ENCODE data around the gene IRF4.

Gene IRF4

DNA sequence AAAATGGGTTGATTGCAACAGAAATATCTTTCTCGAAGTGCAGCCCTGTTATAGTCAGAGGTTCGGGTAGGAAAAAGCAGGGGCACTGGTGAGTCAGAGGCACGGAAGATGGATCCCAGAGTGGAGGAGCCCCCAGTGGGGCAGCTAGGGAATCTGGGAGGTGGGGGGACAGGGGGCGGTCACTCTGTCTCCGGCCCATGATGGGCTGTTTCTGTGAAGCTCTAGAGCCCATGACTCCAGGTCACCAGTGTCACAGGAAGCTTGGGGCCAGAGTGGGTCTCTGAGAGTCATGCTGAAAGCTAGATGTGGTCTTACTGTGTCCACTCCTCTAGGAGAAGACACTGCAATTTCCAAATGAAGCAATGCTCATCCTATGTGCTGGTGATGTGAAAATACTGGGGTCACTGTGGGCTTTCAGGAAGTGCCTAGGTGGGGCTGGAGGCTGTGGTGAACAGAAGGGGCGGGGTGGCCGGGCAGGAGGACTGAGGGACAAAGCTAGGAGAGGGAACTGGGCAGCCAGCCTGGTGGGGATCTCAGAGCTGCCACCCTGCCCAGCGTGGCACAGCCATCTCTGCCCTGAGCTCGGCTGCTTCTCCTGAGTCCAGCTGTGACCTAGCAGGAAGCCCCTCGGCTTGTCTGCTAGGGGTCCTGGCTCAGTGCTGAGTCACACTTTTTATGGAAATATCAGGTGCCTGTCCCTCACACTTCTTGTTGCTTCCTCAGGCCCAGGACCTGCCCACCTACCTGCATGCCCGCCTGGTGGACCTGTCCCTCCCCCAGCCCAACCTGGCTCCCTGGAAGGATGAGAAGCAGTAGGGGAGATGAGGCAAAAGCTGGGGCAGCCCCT is 54.2 kb downstream of the IRF4 start:
- DNase-seq = no peak

DNA sequence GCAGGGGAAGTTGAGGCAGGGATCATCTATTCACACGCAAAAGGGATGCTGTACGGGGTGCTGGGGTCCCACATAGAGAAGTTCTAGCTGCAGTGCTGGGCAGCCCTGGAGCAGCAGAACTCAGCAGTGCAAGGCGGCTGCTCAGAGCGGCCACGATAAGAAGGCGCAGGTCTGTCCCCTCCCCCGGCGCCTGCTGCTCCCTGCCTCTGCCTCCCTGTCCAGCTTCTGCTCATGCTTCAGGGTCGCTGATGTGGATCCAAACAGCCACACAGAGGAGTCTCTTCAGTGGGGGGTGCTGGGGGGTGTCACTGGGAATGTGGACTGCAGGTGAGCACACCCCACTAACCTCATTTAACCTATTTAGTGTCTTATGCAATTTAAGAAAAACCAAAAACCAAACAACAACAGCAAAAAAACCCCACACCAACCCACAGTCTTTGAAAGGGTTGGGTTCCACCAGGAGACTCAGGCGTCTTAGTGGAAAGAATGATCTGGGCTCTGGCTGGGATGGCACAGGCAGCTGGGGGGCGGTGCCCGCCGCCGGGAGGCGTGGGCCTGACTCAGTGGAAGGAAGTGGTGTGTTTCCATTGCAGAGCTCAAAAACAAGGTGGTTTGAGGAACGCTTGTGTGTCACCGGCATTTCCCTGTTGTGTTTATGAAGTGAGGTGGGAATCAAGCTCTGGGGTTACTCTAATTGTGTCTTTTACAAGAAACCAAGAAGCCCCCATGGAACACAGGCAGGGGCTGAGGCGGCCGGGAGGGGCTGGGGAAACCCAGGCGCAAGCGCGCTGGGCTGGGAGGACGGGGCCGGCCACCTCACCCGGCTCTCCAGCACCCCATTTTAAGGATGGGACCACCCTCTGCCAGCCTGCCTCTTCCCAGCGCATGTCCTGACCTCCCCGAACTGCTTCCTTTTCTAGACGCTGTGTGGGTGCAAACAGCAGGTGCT is 55.1 kb downstream of the IRF4 start:
- peak; percentile 93 for DNase-seq

DNA sequence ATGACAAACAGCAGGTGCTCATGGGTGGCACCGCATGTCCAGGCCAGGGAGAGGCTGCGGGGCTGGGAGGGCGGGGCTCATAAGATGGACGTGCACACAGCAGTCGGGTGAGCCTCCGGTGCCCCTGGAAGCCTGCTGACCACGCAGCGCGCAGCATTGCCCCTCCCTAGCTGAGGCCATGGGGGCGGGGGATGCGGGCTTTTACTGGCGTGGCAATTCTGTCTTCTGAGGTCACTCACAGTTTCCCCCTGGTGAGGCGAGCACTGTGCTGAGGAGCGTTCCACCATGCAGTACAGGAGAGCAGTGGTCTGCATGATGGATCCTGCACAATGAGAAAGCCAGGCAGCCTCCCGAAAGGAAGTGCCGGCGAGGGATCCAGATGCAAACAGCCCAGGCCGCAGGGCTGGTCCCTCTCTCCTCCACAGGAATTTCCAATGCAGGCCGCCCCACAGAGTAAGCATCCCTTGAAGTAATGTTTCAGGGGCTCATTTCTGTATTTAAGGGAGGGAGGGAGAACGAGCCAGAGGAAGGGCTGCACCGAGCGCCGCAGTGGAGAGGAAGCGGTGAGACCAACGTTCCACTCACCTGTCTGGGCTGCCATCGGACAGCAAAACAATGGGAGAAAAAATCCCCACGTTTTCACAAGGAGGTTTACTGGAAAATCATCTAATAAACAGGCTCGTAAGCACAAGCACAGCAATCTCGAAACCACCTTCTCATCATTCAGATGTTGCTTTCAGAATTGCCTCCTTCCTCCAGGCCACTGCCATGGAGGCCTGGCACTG is 56.0 kb downstream of the IRF4 start:
- peak; percentile 34 for DNase-seq

DNA sequence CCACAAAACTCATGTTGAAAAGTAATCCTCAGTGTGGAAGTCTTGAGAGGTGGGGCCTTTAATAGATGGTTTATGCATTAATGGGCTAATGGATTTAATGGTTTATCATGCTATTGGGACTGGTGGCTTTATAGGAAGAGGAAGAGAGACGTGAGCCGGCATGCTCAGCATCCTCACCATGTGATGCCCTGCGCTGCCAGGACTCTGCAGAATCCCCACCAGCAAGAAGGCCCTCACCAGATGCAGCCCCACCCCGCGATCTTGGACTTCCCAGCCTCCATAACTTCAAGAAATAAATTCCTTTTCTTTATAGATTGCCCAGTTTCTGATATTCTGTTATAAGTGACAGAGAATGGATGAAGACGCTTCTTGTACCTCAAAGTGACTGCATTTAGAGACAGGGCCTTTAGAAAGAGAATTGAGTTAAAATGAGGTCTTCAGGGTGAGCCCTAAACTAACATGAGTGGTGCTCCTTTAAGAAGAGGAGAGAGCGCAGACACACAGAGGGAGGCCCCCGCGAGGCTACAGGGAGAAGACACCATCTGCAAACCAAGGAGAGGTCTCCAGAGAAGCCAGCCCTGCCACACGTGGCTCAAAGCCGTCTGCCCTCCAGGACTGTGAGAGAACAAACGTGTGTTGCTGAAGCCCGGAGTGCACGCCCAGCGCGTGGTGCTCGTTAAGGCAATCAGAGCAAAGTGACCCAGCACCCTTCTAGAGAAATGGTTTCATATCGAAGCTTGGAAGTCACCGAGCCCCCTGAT is 56.9 kb downstream of the IRF4 start:
- DNase-seq = no peak

DNA sequence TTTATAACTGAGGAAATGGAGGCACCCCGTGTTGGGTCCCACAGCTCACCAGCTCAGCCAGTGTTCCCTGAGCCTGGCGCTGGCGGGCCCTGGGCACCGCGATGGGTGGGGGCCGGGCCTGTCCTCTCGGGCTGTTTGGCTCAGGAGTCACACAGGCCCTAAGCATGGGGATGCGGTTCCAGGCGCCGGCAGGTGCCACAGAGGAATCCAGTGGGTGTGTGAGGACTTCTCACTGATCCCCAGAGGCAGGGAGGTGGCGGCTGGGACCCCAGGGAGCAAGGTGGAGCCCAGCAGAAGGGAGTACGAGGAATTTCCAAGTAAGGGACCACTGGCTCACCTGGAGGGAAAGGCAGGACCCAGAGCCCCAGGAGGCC is 57.5 kb downstream of the IRF4 start:
- no peak for DNase-seq

DNA sequence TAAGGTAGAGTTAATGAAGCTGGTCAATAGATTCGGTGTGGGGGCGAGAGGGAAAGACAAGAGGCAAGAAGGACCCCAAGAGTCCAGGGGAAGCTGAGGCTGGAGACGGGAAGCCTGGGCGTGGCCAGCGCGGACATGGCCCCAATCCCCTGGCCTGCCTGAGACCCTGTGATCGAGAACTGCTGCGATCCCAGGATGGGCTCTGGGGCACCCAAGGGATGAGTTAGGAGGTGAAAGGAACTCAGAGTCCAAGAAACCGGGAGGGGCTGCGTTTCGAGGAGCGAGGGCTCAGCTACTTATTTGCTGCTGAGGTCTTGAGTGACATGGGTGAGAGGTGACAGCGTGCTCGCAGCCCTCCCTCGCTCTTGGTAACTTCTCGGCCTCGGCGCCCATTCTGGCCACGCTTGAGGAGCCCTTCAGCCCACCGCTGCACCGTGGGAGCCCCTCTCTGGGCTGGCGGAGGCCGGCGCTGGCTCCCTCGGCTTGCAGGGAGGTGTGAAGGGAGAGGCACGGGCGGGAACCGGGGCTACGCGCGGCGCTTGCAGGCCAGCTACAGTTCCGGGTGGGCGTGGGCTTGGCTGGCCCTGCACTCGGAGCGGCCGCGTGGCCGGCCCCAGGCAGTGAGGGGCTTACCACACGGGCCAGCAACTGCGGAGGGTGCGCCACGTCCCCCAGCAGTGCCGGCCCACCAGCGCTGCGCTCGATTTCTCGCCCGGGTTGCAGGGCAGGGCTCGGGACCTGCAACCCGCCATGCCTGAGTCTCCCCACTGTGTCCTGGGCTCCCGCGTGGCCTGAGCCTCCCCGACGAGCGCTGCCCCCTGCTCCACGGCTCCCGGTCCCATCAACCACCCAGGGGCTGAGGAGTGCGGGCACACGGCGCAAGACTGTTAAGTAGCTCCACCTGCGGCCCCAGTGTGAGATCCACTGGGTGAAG is 58.2 kb downstream of the IRF4 start:
- no peak for DNase-seq

DNA sequence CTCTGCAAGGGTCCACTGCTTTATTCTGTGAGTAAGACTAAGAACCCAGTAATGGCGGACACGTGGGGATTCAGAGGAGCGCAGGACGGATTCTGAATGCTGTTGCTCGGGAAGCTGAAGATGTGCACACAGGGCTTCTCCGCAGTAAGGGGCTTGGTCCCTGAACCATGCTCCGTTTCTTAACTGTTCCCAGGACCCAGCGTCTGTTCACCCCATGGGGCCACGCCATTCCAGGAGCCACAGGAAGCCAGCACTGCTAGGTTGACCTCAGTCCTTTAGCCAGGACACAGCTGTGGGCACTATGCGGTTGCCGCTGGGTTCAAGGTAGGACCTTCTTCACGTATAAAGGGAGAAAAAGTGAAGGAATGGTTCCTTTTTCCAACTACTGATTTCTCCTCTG is 59.8 kb downstream of the IRF4 start:
- DNase-seq = no peak

DNA sequence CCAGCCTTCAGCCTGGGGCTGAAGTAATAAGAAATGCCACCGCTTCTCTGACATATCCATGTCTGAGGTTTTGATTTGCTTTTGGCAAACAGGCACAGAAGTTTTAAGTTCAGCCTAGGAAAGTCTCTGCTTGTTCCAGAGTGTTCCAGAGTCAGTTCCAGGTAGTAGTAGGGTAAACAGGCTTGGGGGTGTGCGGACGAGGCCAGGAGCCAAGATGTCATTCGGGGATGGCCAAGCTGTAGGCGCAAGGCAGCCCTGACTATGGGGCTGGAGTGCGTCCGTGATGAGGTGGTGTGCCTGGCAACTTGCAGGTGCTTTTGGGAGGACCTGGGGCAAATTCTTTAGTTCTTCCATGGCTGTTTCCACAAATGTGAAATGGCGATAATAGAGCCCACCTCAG is 60.3 kb downstream of the IRF4 start:
- no peak for DNase-seq

DNA sequence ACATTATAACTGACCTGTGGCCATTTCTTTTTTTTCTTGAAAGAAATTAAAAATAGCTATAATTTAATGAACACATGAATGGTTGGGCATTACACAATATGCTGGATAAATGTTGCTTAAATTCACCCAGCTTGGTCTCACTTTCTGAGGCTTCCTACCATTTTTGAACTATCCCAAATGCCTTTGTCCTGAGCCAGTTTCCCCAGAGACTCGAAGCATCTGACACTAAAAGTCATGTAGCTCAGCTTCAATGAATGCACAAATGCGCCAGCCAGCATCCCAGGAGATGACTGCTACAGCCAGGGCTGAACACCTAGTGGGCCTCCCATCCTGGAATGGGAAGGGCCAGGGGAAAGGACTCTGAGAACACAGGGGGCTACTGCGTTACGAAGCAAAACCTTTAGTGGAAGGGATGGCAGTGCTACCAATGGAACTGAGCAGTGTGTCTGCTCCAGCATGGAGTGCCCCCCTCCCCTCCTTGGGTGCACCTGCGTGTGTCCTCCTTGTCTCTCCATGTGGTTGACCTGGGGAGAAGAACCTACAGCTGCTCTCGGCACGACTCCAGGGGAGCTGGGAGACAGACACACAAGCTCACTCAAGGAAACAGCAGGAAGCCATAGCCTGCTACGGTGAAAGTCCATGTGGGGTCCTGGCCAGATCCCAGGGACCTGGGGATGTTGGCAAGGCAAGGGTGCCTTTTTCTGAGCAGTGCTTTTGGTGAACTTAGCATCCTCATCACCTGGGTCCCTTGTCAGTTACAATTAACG is 60.9 kb downstream of the IRF4 start:
- DNase-seq = no peak

DNA sequence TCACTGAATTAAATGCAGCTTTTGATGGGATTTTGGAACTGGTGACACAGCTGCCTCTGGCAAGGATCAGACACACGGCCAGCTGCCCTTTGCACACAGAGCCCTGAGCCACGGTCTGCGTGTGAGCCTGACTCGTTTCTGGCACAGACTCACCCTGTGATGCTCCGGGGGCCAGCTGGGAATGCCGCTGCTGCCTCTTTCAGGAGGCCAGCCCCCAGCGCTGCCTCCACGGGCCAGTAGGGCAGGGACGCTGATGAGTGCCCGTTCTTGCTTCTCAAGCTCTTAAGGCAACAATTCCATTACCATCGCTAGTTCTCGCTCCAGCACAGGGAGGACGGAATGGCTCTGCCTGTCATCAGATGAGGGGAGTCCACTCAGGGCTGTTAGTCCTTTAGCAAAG is 61.6 kb downstream of the IRF4 start:
- no peak for DNase-seq

DNA sequence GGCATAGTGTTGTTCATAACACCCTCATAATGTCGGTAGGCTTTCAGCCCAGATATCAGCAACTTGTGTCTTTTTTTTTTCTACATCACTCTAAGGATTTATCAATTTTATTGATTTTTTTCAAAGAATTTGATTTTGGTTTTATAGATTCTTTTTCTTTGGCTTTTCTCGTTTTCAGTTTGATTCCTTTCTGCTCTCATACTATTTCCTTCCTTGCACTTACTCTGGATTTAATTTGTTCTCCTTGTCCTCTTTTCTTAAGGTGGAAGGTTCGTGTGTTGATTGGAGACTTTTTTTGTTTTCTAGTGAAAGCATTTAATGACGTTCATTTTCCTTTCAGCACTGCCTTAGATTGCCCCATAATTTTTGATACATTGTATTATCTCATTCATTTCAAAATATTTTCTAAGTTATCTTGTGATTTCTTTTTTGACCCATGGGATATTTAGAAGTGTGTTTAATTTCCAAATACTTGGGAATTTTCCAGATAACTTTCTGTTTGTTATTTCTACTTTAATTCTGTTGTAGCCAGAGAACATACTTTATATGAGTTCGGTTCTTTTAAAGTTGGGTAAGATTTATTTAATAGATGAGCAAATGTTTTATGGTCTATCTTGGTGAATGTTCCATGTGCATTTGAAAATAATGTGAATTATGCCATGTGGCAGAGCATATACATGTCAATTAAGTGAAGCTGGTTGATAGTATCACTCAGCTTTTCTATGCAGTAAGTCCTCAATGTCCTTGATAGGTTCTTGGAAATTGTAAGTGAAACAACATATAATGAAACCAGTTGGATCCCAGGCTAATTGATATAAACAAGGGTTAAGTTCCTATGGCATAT is 62.8 kb downstream of the IRF4 start:
- no peak for DNase-seq

DNA sequence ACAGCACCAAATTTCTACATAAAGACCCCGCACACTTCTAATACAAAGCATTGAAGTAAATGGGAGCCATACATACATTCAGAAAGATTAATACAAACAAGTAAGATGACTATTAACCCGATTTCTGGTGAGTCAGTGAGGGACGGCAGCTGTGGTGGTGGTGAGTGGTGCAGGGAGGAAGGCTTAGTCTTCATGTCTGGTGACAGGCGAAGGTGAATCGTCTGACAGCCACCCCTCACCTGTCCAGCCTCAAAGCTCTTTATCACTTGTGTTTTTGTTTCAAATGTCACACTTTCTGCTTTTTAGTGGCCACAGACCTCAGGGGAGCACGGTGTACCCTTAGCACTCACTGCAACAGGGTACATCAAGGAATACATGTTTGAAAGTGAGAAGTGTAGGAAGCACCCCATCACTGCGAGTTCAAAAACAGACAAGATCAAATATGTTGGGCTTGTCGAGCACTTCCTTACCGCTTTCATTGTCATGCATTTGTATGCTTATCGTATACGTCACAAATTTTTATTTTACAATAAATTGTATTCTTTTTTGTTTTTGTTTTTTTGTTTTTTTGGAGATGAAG is 63.5 kb downstream of the IRF4 start:
- peak; percentile 41 for DNase-seq

DNA sequence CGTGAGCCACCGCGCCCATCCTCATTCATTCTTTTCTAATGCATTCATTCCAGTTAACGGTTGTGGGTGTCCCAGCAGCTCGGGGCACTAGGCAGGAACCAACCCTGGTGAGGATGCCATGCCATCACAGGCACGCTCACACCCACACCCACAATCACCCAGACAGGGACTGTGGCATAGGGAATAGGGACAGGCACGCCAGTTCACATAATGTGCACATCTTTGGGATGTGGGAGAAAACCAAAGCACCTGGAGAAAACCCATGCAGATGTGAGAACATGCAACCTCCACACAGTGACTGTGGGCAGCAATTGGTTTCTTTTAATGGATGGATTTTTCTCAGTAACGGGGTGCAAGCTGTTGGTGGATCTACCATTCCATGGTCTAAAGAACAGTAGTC is 64.3 kb downstream of the IRF4 start:
- no peak for DNase-seq

DNA sequence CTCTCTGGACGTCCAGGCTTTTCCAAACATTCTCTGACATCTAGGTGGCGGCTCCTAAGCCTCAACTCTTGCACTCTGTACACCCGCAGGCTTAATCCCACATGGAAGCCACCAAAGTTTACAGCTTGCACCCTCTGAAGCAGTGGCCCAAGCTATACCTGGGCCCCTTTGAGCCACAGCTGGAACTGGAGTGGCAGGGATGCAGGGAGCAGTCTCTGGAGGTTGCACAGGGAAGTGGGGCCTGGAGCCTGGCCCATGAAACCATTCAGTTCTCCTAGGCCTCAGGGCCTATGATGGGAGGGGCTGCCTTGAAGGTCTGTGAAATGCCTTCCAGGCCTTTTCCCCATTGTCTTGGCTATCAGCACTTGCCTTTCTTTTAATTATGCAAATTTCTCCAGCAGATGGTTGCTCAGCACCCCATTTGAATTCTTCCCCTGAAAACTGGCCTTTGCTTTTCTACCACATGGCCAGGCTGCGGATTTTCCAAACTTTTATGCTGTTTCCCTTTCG is 64.9 kb downstream of the IRF4 start:
- DNase-seq = no peak

DNA sequence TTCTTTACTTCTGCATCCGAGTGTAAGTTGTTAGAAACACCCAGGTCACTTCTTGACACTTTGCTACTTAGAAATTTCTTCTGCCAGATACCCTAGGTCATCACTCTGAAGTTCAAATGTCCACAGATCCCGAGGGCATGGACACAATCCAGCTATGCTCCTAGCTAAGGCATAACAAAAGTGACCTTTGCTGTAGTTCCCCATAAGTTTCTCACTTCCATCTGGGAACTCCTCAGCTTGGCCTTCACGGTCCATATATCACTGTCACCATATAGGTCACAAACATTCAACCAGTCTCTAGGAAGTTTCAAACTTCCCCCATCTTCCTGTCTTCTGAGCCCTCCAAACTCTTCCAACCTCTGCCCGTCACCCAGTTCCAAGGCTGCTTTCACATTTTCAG is 65.3 kb downstream of the IRF4 start:
- no peak for DNase-seq
